K562 (cell line): ENCODE results near the gene LSM14B. TPM values are rescaled to one million over a fixed set of nuclear protein-coding genes. Genes with fewer than 3 reads are reported as not detected.

Source experiments
- BMI1 ChIP-seq: fragments of 150-350 bp; IDR thresholded peaks from 2 replicates; pipeline ENCODE4 v1.6.1; 2014; ENCODE audit warnings: low read length
- ELF2 ChIP-seq: fragments of 250-450 bp; sonication (Bioruptor Pico); IDR thresholded peaks from 2 replicates; pipeline ENCODE4 v1.5.0; 2021; ENCODE audit warnings: mild to moderate bottlenecking
- FOXA1 ChIP-seq: fragments of 450-650 bp; IDR thresholded peaks from 2 replicates; pipeline ENCODE4 v1.6.1; 2016; ENCODE audit warnings: mild to moderate bottlenecking, borderline replicate concordance
- FOXA3 ChIP-seq, 2 experiments: fragments of 450-650 bp in 1 of 2; sonication (generic) in 1 of 2; formaldehyde crosslinking; IDR thresholded peaks in 1 of 2; conservative IDR thresholded peaks in 1 of 2; 2 replicates each; pipeline versions ENCODE4 v1.4.0 to v1.8.0; 2020 to 2022; ENCODE audit warnings: mild to moderate bottlenecking in 2 of 2, missing genetic modification reagents in 1 of 2
- HDAC1 ChIP-seq, 2 experiments: fragments of 450-650 bp; IDR thresholded peaks; 2 replicates each; pipeline ENCODE4 v1.6.1; 2016 to 2017; ENCODE audit warnings: inconsistent platforms in 1 of 2, mild to moderate bottlenecking in 1 of 2, moderate library complexity in 1 of 2
- NR3C1 ChIP-seq: sonication (generic); formaldehyde crosslinking; IDR thresholded peaks from 2 replicates; pipeline ENCODE4 v1.8.1; 2022; ENCODE audit warnings: missing genetic modification reagents
- RAD21 ChIP-seq, 2 experiments: fragments of 250-450 bp in 1 of 2; fragments of 450-650 bp in 1 of 2; sonication (Bioruptor Pico) in 1 of 2; formaldehyde crosslinking in 1 of 2; IDR thresholded peaks in 1 of 2; conservative IDR thresholded peaks in 1 of 2; 2 replicates each; pipeline versions ENCODE4 v1.4.0 to v1.8.0; 2020 to 2022; ENCODE audit warnings: mild to moderate bottlenecking in 2 of 2, moderate library complexity in 1 of 2
- RCOR1 ChIP-seq, 2 experiments: IDR thresholded peaks; 2 replicates each; pipeline ENCODE4 v1.6.1; 2012; ENCODE audit warnings: low read depth in 2 of 2, low read length in 2 of 2, borderline replicate concordance in 1 of 2, improper control_type of control experiment in 1 of 2
- YY1 ChIP-seq, 3 experiments: IDR thresholded peaks; 2 replicates each; pipeline ENCODE4 v1.6.1; 2011; ENCODE audit warnings: low read length in 2 of 3, mild to moderate bottlenecking in 2 of 3, moderate library complexity in 2 of 3, borderline replicate concordance in 1 of 3, control low read depth in 1 of 3, low read depth in 1 of 3; ENCODE audit not compliant: insufficient read depth in 3 of 3, insufficient replicate concordance in 2 of 3, control insufficient read depth in 1 of 3, insufficient read length in 1 of 3; ENCODE audit errors: extremely low read depth in 1 of 3
- ZC3H4 ChIP-seq: sonication (generic); formaldehyde crosslinking; IDR thresholded peaks from 2 replicates; pipeline ENCODE4 v1.9.0; 2021; ENCODE audit warnings: missing genetic modification reagents, borderline replicate concordance
- ZNF316 ChIP-seq: fragments of 450-650 bp; IDR thresholded peaks from 2 replicates; pipeline ENCODE4 v1.6.1; 2016
- ZNF764 ChIP-seq: fragments of 250-450 bp; sonication (Bioruptor Pico); IDR thresholded peaks from 2 replicates; pipeline ENCODE4 v1.4.0; 2020; ENCODE audit warnings: low read depth, mild to moderate bottlenecking, moderate library complexity
- ZNF79 ChIP-seq: fragments of 250-450 bp; sonication (Bioruptor Pico); IDR thresholded peaks from 2 replicates; pipeline ENCODE4 v1.4.0; 2020; ENCODE audit warnings: low read depth, mild to moderate bottlenecking, moderate library complexity
- ZSCAN32 ChIP-seq: fragments of 450-650 bp; formaldehyde crosslinking; IDR thresholded peaks from 2 replicates; pipeline ENCODE4 v1.4.0; 2020; ENCODE audit warnings: mild to moderate bottlenecking, moderate library complexity
- polyA plus RNA-seq, 8 experiments: library from polyadenylated mRNA; depleted of rRNA in 4 of 8; stranded (reverse) in 5 of 8; unstranded in 3 of 8; fragments of >200 nt; fragmentation: Nextera tagmentation in 2 of 8; fragmentation: Illumina TruSeq in 1 of 8; extraction: Ambion mirVana in 2 of 8; extraction: Trizol in 1 of 8; gene quantifications; 2 replicates each; pipeline versions ENCODE4 v1.2.1 to v1.2.3, GENCODE V29; 2011 to 2014; ENCODE audit warnings: inconsistent platforms in 1 of 8, missing spikeins in 1 of 8
- total RNA-seq, 7 experiments: library from RNA; depleted of rRNA in 6 of 7; stranded (reverse); fragments of >200 nt in 6 of 7; fragmentation: Illumina TruSeq in 2 of 7; extraction: Trizol in 2 of 7; gene quantifications; 2 replicates each; pipeline versions ENCODE4 v1.2.1 to v1.2.3, GENCODE V29; 2011 to 2021; ENCODE audit warnings: low replicate concordance in 1 of 7
- TF ChIP-seq, protein P1 (sequence below): conservative IDR thresholded peaks from 2 replicates; pipeline ENCODE4 v1.6.1; 2011; ENCODE audit warnings: low read depth, mild to moderate bottlenecking, low read length; ENCODE audit not compliant: control insufficient read depth
- TF ChIP-seq, protein P2 (sequence below): sonication (generic); formaldehyde crosslinking; IDR thresholded peaks from 2 replicates; pipeline ENCODE4 v1.8.0; 2022; ENCODE audit warnings: mild to moderate bottlenecking, missing genetic modification reagents
- TF ChIP-seq, protein P3 (sequence below): sonication (generic); formaldehyde crosslinking; IDR thresholded peaks from 2 replicates; pipeline ENCODE4 v1.8.0; 2022; ENCODE audit warnings: mild to moderate bottlenecking, missing genetic modification reagents

LSM14B gene
- total and polyA plus RNA-seq, 9 of the 15 experiments (the other 6 are each of a cell fraction or from before 2014, with no cell fraction given) = 0.66 to 36.0 (median 20.2) TPM

GRCh38 chr20:62141397-62142251, 19.3 kb downstream of the LSM14B start (continued):
- peak; percentile 87 for TF ChIP-seq ZNF764 (CRISPR knock-in tag)
- TF ChIP-seq, protein P1, sequence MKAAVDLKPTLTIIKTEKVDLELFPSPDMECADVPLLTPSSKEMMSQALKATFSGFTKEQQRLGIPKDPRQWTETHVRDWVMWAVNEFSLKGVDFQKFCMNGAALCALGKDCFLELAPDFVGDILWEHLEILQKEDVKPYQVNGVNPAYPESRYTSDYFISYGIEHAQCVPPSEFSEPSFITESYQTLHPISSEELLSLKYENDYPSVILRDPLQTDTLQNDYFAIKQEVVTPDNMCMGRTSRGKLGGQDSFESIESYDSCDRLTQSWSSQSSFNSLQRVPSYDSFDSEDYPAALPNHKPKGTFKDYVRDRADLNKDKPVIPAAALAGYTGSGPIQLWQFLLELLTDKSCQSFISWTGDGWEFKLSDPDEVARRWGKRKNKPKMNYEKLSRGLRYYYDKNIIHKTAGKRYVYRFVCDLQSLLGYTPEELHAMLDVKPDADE = 0 out of 2 replicates have a peak, but pooled peaks have one; percentile 11
- TF ChIP-seq YY1 (IDR thresholded peaks at IDR 0.05; ENCODE audit: borderline replicate concordance in 1 of 3, control insufficient read depth in 1 of 3, extremely low read depth in 1 of 3, insufficient read depth in 3 of 3, insufficient read length in 1 of 3, insufficient replicate concordance in 2 of 3, low read depth in 1 of 3, low read length in 2 of 3) = peak in 1 of 3 experiments; percentile 28
- TF ChIP-seq, protein P2, sequence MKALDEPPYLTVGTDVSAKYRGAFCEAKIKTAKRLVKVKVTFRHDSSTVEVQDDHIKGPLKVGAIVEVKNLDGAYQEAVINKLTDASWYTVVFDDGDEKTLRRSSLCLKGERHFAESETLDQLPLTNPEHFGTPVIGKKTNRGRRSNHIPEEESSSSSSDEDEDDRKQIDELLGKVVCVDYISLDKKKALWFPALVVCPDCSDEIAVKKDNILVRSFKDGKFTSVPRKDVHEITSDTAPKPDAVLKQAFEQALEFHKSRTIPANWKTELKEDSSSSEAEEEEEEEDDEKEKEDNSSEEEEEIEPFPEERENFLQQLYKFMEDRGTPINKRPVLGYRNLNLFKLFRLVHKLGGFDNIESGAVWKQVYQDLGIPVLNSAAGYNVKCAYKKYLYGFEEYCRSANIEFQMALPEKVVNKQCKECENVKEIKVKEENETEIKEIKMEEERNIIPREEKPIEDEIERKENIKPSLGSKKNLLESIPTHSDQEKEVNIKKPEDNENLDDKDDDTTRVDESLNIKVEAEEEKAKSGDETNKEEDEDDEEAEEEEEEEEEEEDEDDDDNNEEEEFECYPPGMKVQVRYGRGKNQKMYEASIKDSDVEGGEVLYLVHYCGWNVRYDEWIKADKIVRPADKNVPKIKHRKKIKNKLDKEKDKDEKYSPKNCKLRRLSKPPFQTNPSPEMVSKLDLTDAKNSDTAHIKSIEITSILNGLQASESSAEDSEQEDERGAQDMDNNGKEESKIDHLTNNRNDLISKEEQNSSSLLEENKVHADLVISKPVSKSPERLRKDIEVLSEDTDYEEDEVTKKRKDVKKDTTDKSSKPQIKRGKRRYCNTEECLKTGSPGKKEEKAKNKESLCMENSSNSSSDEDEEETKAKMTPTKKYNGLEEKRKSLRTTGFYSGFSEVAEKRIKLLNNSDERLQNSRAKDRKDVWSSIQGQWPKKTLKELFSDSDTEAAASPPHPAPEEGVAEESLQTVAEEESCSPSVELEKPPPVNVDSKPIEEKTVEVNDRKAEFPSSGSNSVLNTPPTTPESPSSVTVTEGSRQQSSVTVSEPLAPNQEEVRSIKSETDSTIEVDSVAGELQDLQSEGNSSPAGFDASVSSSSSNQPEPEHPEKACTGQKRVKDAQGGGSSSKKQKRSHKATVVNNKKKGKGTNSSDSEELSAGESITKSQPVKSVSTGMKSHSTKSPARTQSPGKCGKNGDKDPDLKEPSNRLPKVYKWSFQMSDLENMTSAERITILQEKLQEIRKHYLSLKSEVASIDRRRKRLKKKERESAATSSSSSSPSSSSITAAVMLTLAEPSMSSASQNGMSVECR = 0 out of 2 replicates have a peak, but pooled peaks have one; percentile 9
- TF ChIP-seq ZNF79 (CRISPR knock-in tag) = no peak
- TF ChIP-seq, protein P3, sequence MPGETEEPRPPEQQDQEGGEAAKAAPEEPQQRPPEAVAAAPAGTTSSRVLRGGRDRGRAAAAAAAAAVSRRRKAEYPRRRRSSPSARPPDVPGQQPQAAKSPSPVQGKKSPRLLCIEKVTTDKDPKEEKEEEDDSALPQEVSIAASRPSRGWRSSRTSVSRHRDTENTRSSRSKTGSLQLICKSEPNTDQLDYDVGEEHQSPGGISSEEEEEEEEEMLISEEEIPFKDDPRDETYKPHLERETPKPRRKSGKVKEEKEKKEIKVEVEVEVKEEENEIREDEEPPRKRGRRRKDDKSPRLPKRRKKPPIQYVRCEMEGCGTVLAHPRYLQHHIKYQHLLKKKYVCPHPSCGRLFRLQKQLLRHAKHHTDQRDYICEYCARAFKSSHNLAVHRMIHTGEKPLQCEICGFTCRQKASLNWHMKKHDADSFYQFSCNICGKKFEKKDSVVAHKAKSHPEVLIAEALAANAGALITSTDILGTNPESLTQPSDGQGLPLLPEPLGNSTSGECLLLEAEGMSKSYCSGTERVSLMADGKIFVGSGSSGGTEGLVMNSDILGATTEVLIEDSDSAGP (CRISPR knock-in tag) = 0 out of 2 replicates have a peak, but pooled peaks have one; percentile 29
- TF ChIP-seq BMI1 = no peak
- no peak for TF ChIP-seq FOXA1
- 0 out of 4 replicates have a peak, but pooled peaks of 1 of the 2 experiments have one; percentile 19 for TF ChIP-seq FOXA3 (CRISPR knock-in tag; conservative IDR thresholded peaks at IDR 0.05 in 1 of 2, IDR thresholded peaks at IDR 0.05 in 1 of 2)
- no peak for TF ChIP-seq ZSCAN32
- TF ChIP-seq RCOR1 (IDR thresholded peaks at IDR 0.05; ENCODE audit: borderline replicate concordance in 1 of 2, low read depth in 2 of 2, low read length in 2 of 2) = no peak
- TF ChIP-seq ELF2 (CRISPR knock-in tag) = no peak
- TF ChIP-seq ZNF316 = no peak
- no peak for TF ChIP-seq NR3C1 (CRISPR knock-in tag)
- peak in 1 of 2 experiments; percentile 33; a peak in 2 of 4 replicates for TF ChIP-seq RAD21 (CRISPR knock-in tag; conservative IDR thresholded peaks at IDR 0.05 in 1 of 2, IDR thresholded peaks at IDR 0.05 in 1 of 2)
- peak in 1 of 2 experiments; percentile 11; a peak in 1 of 4 replicates for TF ChIP-seq HDAC1 (IDR thresholded peaks at IDR 0.05)
- 0 out of 2 replicates have a peak, but pooled peaks have one; percentile 27 for TF ChIP-seq ZC3H4 (CRISPR knock-in tag)
